GM10248 (cell line): ENCODE measurements around the gene FBXO47.

Source experiments
- CTCF ChIA-PET: fragments of 300-600 bp; sonication (Branson Sonifier 250); formaldehyde crosslinking; extraction: SDS; loops from one replicate; lab custom pipeline; 2021; ENCODE audit warnings: antibody characterized with exemption; lab: Yijun Ruan, JAX
- POLR2A ChIA-PET: fragments of 350-650 bp; sonication (Branson Sonifier 250); formaldehyde crosslinking; extraction: SDS; loops from one replicate; lab custom pipeline; 2020; ENCODE audit warnings: antibody characterized with exemption; lab: Yijun Ruan, JAX
- DNase-seq: peaks from one replicate; pipeline ENCODE4 v3.0.0; 2012; ENCODE audit errors: extremely low spot score
- CTCF ChIP-seq: IDR thresholded peaks from 2 replicates; pipeline ENCODE4 v1.5.1; 2012; ENCODE audit warnings: mild to moderate bottlenecking, low read depth; ENCODE audit errors: extremely low read depth, missing control alignments, control extremely low read depth

The FBXO47 gene

DNA sequence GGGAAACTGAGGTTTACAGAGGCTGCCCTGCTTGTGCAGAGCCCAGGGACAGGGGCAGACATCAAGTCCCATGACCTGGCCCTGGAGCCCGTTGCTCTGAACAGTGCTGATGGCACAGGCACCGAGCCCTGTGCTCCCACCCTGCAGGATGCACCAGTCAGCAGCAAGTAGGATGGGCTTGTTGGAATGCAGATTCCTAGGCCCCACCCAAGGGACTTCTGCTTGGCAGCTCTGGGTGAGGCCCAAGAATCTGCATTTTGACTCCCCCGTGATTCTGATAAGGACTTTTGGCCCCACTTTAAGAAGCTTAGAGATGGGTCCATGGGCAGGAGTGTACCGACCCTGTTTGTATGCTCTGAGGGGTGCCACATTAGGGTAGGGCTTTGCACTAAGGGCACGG lies 74.1 kb downstream of the FBXO47 start:
- POLR2A ChIA-PET, result interaction anchor here (0.6 to 1.5 kb wide), 3 partner anchors 23 to 1056 kb away, joined by 3 to 6 read pairs (median 4); partner anchors contain the start of genes LASP1 and RPL23
- CTCF ChIA-PET, result interaction anchor here (0.9 to 1.7 kb wide), 4 partner anchors 13 to 260 kb away, joined by 3 to 4 read pairs (median 3); no protein-coding TSS in a partner anchor
- TF ChIP-seq CTCF, result no peak
- no peak for DNase-seq

- ChIA-PET CTCF (no interaction called here), POLR2A (interaction anchor here (0.6 to 1.5 kb wide), 2 partner anchors 23 to 1055 kb away, joined by 4 to 6 read pairs; partner anchors contain the start of gene LASP1)
- DNase-seq, result no peak
- TF ChIP-seq CTCF, result no peak
These were observed 74.6 kb downstream of the FBXO47 start for GRCh38 chr17:38892620-38893019.

- CTCF ChIA-PET, result interaction anchor here (1.3 kb wide), 1 partner anchor 15 kb away, joined by 3 read pairs; no protein-coding TSS in a partner anchor
- POLR2A ChIA-PET, result interaction anchor here (1.1 kb wide), 1 partner anchor 9 kb away, joined by 3 read pairs; no protein-coding TSS in a partner anchor
- no peak for DNase-seq
- TF ChIP-seq CTCF, result no peak
These were observed 75.1 kb downstream of the FBXO47 start for GRCh38 chr17:38892083-38892482.

DNA sequence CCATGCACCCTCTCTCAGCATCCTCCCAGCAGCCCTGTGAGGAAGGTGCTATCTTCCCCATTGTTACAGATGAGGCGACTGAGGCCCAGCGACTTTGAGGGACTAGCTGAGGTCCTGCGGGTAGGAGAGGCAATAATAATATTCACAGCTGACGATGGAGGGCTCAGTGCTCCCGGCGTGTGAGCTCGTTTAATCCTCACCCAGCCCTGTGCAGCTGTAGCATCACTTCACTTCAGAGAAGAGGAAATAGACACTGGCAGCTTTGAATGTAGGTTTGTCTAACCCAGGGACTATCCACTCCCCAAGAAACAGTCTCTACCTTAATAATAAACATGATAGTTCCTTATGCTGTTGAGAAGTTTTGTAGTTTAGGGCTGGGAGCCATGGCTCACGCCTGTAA lies 75.8 kb downstream of the FBXO47 start:
- POLR2A ChIA-PET, result interaction anchor here (1.1 kb wide), 1 partner anchor 9 kb away, joined by 3 read pairs; no protein-coding TSS in a partner anchor
- CTCF ChIA-PET, result interaction anchor here (0.9 to 1.3 kb wide), 2 partner anchors 11 to 16 kb away, joined by 3 read pairs; no protein-coding TSS in a partner anchor
- no peak for DNase-seq
- TF ChIP-seq CTCF, result no peak

- CTCF ChIA-PET, result no interaction called here
- TF ChIP-seq CTCF, result no peak
- POLR2A ChIA-PET, result no interaction called here
- no peak for DNase-seq
These were observed 76.8 kb downstream of the FBXO47 start for GRCh38 chr17:38890410-38890746.

DNA sequence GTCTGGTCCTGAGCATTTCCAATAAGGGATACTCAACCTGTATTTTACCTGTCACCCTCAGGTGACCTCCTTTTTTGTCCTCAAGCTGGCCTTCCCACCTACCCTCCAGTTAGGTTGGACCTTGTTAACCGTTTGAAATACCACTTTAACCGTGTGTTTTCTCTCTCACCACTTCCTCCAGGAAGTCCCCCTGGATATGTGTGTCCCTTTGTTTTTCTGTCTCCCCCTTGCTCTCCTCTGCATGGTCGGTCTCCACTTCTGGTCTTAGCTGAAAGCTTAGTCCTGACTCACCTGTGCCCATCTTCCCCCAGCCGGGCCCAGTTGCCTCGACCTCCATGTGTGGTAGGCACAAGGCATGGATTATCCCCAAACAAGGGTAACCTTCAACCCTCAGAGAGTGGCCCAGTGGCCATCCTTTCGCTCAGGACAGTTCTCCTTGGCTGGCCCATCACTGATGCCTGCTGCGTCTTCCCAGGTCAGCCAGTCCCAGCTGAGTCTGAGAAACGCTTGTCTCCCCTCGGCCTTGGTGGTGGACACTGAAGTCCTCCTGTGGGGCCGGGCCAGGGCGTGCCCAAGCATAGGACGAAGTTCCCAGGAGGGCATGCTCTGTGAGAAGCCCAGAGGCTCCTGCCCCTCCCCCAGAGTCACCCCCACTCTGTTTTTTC lies 77.3 kb downstream of the FBXO47 start:
- ChIA-PET CTCF (no interaction called here), POLR2A (no interaction called here)
- DNase-seq, result no peak
- no peak for TF ChIP-seq CTCF
